ENCODE results near the gene PLCD4.

PLCD4 gene

DNA sequence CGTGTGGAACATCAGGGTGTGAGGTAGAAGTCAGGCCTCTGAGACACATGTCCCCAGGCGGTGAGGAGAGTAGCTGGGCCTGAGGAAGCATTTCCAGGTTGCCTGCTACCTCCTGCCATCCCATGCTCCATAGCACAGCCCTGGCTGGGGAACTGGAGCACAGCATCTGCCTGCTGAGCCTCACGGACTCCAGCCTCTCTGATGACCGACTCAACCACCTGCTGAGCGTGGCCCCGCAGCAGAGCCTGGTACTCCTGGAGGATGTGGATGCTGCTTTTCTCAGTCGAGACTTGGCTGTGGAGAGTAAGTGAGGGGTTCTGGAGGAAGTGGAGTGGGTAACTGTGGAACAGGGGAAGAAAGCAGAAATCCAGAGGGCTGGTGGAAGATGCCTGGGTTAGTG, 54.7 kb downstream of the PLCD4 start:
- no peak for DNase-seq (ENCODE audit: low read depth)
- TF ChIP-seq, protein P1, sequence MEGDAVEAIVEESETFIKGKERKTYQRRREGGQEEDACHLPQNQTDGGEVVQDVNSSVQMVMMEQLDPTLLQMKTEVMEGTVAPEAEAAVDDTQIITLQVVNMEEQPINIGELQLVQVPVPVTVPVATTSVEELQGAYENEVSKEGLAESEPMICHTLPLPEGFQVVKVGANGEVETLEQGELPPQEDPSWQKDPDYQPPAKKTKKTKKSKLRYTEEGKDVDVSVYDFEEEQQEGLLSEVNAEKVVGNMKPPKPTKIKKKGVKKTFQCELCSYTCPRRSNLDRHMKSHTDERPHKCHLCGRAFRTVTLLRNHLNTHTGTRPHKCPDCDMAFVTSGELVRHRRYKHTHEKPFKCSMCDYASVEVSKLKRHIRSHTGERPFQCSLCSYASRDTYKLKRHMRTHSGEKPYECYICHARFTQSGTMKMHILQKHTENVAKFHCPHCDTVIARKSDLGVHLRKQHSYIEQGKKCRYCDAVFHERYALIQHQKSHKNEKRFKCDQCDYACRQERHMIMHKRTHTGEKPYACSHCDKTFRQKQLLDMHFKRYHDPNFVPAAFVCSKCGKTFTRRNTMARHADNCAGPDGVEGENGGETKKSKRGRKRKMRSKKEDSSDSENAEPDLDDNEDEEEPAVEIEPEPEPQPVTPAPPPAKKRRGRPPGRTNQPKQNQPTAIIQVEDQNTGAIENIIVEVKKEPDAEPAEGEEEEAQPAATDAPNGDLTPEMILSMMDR (conservative IDR thresholded peaks at IDR 0.05; ENCODE audit: low read depth, low read length), result no peak
- no peak overlapping the region for H3K4me3 ChIP-seq (ENCODE audit: low read length)

DNA sequence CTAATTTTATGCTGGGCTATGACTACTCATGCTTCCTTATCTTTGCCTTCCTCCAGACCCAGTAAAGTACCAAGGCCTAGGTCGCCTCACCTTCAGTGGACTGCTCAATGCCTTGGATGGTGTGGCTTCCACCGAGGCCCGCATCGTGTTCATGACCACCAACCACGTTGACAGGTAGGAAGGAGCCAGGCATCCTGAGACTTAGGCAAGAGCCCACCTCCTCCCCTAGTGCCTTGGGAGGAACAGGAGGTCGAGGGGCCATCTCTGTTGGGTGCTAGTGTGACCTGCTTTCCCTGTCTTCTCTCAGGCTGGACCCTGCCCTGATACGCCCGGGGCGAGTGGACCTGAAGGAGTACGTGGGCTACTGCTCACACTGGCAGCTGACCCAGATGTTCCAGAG, 55.1 kb downstream of the PLCD4 start:
- DNase-seq (ENCODE audit: low read depth), result no peak
- H3K4me3 ChIP-seq (ENCODE audit: low read length), result no peak overlapping the region

DNA sequence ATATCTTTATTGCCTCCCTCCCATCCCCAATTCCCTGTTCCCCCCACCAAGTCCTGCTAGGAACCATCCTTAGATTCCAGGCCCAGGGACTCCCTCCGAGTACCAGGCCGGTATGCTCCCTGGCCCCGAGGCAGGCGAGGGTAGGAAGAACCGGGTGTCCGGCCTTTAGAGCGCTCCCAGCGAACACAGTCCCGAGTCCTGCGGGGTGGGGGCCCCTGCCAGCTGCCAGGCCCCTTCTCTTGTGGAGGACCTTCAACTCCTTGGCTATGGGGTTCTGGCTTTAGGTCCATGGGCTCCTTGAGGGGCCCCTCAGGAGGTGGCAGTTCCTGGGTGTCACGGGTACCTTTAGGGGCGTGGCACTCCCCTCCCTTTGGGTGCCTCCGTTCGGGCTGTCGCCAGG, 56.2 kb downstream of the PLCD4 start:
- H3K4me3 ChIP-seq (ENCODE audit: low read length), result no peak overlapping the region
- DNase-seq (ENCODE audit: low read depth), result no peak
- TF ChIP-seq, protein P1 (conservative IDR thresholded peaks at IDR 0.05; ENCODE audit: low read depth, low read length), result no peak

More for the DNA sequence above, 55.1 kb downstream of the PLCD4 start:
- TF ChIP-seq, protein P1 (conservative IDR thresholded peaks at IDR 0.05; ENCODE audit: low read depth, low read length), result no peak

DNA sequence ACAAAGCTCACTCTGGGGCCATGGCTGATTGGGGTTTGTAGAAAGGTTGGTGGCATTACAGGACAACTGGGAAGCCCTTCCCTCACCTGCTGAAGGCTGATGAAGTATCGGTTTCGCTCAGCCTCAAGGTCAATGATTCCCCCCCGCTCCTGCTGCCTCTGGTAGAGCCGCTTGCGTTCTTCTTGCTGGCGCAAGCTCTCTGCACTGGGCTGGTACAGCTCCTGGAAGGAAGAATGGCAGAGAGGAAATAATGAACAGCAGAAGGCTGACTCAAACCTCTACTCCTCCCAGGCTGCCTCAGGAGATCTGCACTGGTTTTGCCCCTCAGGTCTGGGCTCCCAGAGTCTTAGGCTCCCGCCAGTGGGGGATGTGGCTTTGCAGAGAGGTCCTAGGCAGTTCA, 57.0 kb downstream of the PLCD4 start:
- H3K4me3 ChIP-seq (ENCODE audit: low read length), result no peak overlapping the region
- TF ChIP-seq, protein P1 (conservative IDR thresholded peaks at IDR 0.05; ENCODE audit: low read depth, low read length), result no peak
- DNase-seq (ENCODE audit: low read depth), result no peak

DNA sequence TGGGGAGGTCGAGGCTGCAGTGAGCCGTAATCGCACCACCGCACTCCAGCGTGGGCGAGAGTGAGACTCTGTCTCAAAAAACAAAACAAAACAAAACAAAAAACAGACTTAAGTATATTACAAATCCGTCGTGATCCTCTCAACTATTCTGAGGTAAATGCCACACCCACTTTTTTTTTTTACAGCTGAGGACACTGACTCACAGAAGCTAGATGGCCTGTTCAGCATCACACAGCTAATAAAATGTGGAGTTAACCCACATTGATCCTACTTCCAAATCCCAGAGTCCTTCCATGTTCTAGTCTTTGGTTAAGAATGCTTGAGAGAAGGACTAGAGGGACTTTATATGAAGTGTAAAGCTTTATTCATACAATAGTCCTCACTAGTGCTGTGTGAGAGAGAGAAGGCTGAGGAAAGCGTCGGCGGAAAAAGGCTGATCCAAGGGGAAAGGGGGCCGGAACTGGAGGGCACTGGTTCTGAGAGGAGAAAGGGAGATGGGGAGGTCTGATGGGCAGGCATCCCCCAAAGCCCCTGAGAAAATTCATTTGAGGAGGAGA, 63.5 kb downstream of the PLCD4 start:
- peak overlapping the region; percentile 94 for H3K4me3 ChIP-seq (ENCODE audit: low read length)
- TF ChIP-seq, protein P1 (conservative IDR thresholded peaks at IDR 0.05; ENCODE audit: low read depth, low read length), result no peak
- DNase-seq (ENCODE audit: low read depth), result no peak

DNA sequence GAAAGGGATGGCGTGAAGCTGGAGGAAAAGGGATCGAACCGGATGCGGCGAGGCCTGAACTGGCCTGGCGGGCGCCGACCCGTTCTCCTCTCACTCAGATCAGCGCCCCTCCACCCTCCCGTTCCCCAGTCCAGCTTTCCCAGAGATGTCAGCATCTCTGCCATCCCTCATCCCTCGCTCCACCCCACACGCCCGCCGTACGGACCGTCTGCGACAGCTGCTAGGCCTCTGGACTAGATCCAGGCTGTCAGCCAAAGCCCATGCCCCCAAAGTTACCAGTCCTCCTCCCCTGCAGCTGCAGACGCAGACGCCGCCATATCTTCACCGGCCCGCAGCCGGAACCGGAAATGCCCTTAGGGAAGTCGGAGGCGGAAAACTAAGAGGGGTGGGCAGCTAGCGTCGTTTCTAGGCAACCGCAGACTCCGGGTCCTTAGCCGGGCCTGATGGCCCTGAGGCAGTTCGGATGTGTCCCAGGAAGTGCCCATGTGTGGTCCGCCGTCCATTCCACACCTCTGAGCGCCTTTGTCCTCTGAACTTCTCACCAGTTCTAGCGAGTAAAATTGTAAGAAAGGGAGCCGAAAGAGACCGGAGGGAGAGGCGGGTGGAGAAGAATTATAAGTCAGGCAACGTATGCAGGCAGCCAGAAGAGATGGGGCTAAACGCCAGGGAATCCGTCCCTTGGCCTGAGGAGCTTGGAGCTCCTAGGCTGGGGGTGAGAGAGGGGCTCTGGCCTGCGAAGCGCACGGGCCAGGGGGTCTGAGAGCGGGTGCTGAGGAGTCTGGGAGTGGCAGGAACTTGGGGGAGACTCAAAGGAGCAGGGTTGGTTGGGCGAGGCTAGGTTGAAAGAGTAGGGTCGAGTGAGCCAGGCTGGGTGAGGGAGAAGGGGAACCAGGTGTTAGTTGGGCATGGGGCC, 64.2 kb downstream of the PLCD4 start, which contains the start of the genes RNF25 and STK36:
RNF25 (minus strand) TSS at position 349 of the 913 bp plus-strand sequence; CDS start at position 317, 32 bp downstream.
STK36 (plus strand) TSS at position 433 of the 913 bp plus-strand sequence. CDS start 744 bp downstream, outside the sequence.
- DNase-seq (ENCODE audit: low read depth), result peak; percentile 62
- H3K4me3 ChIP-seq (ENCODE audit: low read length), result peak within 1 kb of the TSS; percentile 94
- TF ChIP-seq, protein P1 (conservative IDR thresholded peaks at IDR 0.05; ENCODE audit: low read depth, low read length), result no peak

Data from retinal pigment epithelial cell (primary cell).